ENCODE data around the gene ZNF732.
A peak's percentile ranks its signal among the peaks of the same experiment; 100 is the strongest.
"Not testable (repeated sequence)": the region's sequence is repeated elsewhere in the genome, so short reads cannot be mapped to it uniquely, and the experiment has no call there.

Gene ZNF732

DNA sequence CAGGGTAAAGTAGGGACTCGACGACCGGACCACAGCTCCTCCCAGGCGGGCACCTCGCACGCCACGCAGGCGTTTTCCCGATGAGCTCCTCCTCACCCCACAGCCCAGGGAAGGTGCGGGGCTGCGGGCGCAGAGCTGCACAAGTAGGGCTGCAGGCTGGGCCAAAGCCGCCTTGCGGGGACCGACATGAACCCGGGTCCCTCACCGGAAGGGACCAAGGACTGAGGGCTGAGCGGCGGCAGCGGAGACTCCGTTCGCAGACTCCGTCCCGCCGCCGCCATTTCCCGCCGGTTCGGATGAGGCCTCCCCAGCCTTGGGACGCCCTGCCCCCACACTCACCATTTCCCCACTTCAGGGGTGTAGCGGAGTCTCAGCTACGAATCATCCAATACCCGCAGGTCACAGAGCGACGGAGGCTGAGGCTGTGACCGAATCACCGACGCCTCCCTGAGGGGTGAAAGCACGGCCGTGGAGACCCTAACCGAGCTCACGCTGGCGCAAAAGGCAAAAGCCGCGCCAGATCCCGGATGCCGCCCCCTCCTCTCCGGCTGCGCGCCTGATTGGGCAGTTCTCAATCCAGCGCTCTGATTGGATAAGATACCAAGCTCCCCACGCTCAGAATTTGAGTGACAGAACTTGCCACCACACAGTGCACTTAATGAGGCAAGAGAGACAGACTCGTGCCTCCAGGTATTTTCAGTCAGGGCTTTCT lies at the start of gene ZNF732:
TSS of gene ZNF732 (minus strand) at position 506 of the 712 bp plus-strand sequence. CDS start at position 342, 164 bp downstream.
- in situ Hi-C loops (cut with HindIII; ENCODE audit: low pct_unique_long_range_greater_than_20kb, low sequenced_read_pairs) = no loop called here
- DNase-seq (ENCODE audit: low read depth in 1 of 2, low spot score in 1 of 2) = peak; percentile 57 to 92
- no peak for TF ChIP-seq JUND (IDR thresholded peaks at IDR 0.05; ENCODE audit: low read depth)

DNA sequence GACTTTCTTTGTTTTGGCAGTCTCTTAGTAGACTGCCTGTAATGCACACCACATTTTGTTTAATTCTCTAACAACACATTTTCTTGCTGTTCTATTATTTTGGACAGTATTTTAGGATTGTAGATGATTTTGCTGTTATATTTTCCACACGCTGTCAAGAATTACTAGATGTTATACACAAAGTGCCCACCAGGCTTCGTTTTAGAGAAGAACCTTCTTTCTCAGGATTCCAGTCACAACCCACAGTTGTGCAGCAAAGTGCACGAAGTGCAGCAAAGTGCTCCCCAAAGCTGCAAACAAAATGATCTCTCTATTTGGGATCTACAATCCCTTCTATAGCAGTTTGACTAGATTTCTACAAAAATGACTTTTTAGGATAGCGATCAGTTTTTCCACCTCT lies 34.7 kb upstream of the ZNF732 start:
- no peak for TF ChIP-seq JUND (IDR thresholded peaks at IDR 0.05; ENCODE audit: low read depth)
- in situ Hi-C loops (cut with HindIII; ENCODE audit: low pct_unique_long_range_greater_than_20kb, low sequenced_read_pairs) = no loop called here
- peak in 1 of 2 experiments; percentile 23 for DNase-seq (ENCODE audit: low read depth in 1 of 2, low spot score in 1 of 2)

DNA sequence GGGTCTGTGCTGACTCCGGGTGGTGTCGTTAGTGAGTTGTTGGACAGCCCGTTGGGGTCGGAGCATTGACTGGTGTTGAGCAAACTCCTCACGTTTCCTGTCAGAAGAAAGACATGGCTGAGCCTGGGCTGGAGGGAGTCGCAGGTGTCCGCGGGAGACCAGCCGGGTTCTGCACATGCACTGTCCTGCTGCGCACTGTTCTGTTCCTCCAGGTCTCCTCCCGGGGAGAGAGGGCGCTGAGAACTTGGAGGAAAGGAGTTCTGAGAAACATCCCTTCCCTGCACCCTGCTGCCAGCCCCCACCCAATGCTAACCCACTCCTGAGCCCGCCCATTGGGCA lies 33.5 kb upstream of the ZNF732 start:
- TF ChIP-seq JUND (IDR thresholded peaks at IDR 0.05; ENCODE audit: low read depth) = no peak
- in situ Hi-C loops (cut with HindIII; ENCODE audit: low pct_unique_long_range_greater_than_20kb, low sequenced_read_pairs) = no loop called here
- peak in 1 of 2 experiments; percentile 22 for DNase-seq (ENCODE audit: low read depth in 1 of 2, low spot score in 1 of 2)

DNA sequence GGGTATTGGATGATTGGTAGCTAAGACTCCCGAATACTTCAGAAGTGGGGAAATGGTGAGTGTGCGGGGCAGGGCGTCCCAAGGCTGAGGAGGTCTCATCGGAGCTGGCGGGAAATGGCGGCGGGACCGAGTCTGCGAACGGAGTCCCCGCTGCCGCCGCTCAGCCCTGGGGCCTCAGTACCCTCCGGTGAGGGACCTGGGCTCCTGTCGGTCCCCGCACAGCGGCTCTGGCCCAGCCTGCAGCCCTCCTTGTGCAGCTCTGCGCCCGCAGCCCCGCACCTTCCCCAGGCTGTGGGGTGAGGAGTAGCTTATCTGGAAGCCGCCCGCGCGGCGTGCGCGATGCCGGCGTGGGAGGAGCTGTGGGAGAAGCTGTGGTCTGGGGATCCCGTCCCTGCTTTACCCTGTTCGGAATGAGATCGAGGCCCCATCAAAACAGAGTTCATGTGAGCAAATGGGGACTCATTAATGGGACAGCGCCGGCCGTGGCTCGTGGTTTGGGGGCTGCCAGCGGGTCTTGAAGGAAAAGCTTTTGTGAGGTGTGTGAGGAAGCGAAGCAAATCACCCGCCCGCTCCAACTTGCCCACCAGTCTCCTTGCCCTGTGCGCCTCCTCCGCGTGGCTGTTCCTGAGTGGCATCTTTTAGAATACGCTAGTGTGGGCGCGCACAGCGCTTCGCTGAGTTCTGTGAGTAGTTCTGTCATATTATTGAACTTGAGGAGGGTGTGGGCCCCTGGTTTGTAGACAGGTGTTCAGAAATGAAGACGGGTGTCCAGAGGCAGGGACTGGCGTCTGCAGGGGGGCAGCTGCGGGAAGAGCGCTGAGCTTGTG lies 32.9 kb upstream of the ZNF732 start:
- no peak for TF ChIP-seq JUND (IDR thresholded peaks at IDR 0.05; ENCODE audit: low read depth)
- DNase-seq (ENCODE audit: low read depth in 1 of 2, low spot score in 1 of 2) = peak in 1 of 2 experiments; percentile 36
- in situ Hi-C loops (cut with HindIII; ENCODE audit: low pct_unique_long_range_greater_than_20kb, low sequenced_read_pairs) = no loop called here

DNA sequence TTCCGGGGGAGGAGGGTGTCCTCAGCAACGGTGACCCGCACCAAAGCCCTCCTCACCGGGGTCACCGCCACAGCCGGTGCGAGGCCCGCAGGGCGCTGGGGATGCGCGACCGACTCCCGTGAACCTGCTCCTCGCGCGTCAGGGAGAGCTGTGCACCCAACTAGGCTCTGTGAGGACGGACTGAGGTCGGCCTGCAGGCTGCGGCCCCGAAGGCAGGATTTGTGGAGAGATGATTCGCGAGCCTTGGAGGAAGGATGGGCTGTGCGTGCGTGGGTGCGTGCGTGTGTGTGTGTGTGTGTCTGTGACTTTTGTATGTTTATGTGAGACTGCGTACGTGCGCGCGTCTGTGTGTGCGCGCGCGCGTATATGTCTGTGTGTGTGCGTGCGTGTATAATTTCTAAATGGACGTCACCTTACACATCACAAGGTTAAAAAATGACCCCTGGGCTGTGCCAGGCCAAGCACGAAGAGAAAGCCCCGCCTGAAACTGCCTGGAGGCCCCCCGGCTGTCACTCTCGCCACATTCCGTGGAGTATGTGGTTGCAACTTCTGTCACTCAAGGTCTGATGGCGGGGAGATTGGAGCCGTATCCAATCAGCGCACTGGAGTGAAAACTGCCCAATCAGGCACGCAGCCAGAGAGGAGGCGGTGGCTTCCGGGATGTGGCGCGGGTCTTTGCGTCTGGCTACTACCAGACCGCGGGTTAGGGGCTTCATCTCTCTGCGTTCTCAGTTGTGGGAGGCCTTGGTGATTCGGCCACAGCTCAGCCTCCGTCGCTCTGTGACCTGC lies 32.1 kb upstream of the ZNF732 start, which contains the start of gene ZNF141:
TSS of gene ZNF141 (plus strand) at position 672 of the 789 bp plus-strand sequence. CDS start 170 bp downstream, outside the sequence.
- peak; percentile 99 for DNase-seq (ENCODE audit: low read depth in 1 of 2, low spot score in 1 of 2)
- no peak for TF ChIP-seq JUND (IDR thresholded peaks at IDR 0.05; ENCODE audit: low read depth)
- in situ Hi-C loops (cut with HindIII; ENCODE audit: low pct_unique_long_range_greater_than_20kb, low sequenced_read_pairs) = no loop called here

DNA sequence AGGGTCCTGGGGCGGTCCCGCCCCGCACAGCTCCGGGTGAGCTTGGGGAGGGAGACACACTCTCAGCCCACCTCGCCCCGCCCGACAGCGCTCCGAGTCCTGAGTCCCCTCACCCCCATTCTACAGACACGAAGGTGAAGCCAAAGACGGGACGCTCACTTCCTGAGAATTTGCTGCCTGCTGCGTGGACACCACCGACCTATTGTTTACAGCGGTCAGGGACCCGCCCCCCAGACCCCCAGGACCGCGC lies 31.5 kb upstream of the ZNF732 start:
- no peak for TF ChIP-seq JUND (IDR thresholded peaks at IDR 0.05; ENCODE audit: low read depth)
- in situ Hi-C loops (cut with HindIII; ENCODE audit: low pct_unique_long_range_greater_than_20kb, low sequenced_read_pairs) = no loop called here
- DNase-seq (ENCODE audit: low read depth in 1 of 2, low spot score in 1 of 2) = no peak

DNA sequence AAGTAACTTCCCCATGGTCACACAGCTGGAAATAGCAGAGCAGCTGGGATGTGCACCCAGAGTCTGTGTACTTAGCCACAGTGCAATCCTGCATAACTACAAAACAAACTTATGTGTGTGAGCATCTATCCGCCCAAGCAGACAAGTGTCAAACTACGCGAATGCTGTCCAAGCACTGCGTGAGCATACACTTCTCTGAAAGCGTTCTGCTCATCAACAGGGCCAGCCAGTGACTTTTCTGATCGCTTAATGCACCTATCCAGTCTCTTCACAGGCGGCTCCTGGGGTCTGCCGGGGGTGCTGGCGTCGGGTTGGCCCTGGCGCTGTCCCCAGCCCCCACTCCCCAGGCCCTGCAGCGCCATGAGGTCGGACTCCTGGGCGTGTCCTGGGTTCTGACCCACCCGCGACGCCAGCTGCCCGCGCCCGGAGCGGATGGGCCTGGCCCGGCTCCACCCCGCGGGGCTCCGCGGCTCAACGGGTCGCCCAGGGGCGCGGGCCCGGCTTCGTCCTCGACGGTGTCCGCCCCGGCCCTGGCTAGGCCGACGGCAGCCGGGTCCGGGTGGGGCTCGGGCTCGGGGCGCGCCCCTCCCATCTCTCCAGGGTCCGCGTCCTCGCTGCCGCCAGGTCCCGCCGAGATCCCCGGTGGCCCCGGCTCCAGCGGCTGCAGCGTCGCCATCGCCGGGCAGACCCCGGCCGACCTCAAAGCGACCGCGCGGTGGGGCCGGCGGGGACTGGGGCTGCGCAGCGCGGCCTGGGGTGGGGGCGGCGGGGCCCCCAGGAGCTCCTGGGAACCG lies 31.0 kb upstream of the ZNF732 start:
- peak; percentile 15 to 23 for DNase-seq (ENCODE audit: low read depth in 1 of 2, low spot score in 1 of 2)
- in situ Hi-C loops (cut with HindIII; ENCODE audit: low pct_unique_long_range_greater_than_20kb, low sequenced_read_pairs) = no loop called here
- no peak for TF ChIP-seq JUND (IDR thresholded peaks at IDR 0.05; ENCODE audit: low read depth)

DNA sequence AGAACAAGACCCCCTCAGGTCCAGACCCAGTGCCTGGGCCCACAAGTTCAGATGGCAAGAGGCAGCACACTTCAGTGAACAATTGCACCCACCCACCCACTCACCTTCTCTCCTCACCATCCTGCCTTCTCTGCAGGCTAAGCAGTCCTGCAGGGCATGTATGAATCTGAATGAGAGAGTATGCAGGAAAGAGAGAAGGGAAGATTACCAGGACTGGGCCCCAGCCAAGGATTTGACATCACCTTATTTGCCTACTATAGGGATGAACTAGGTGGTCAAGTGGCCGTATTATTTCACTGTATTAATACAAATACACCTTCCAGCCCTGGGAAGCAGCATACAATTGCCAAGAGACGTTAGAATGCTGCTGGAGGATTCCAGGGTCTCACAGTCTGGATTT lies 30.2 kb upstream of the ZNF732 start:
- no peak for TF ChIP-seq JUND (IDR thresholded peaks at IDR 0.05; ENCODE audit: low read depth)
- in situ Hi-C loops (cut with HindIII; ENCODE audit: low pct_unique_long_range_greater_than_20kb, low sequenced_read_pairs) = no loop called here
- DNase-seq (ENCODE audit: low read depth in 1 of 2, low spot score in 1 of 2) = no peak

DNA sequence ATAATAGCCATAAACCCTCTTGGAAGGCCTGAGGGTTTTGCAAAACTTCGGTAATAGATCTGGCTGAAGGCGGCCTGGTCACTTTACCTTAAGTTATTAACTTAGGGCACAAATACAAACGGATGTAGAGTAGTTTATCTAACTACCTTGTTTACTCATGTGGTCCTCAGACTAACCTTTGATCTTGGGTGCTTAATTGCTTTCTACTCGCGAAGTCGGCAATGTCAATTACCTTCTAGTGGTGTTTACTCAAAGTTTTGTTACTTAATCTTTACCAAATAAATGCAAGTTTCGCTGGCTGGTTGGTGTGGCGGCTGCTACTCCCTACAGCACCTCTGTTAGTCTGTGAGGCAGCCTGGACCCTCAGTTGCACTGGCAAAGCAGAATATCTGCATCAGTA lies 23.5 kb upstream of the ZNF732 start:
- no peak for TF ChIP-seq JUND (IDR thresholded peaks at IDR 0.05; ENCODE audit: low read depth)
- in situ Hi-C loops (cut with HindIII; ENCODE audit: low pct_unique_long_range_greater_than_20kb, low sequenced_read_pairs) = no loop called here
- DNase-seq (ENCODE audit: low read depth in 1 of 2, low spot score in 1 of 2) = no peak

DNA sequence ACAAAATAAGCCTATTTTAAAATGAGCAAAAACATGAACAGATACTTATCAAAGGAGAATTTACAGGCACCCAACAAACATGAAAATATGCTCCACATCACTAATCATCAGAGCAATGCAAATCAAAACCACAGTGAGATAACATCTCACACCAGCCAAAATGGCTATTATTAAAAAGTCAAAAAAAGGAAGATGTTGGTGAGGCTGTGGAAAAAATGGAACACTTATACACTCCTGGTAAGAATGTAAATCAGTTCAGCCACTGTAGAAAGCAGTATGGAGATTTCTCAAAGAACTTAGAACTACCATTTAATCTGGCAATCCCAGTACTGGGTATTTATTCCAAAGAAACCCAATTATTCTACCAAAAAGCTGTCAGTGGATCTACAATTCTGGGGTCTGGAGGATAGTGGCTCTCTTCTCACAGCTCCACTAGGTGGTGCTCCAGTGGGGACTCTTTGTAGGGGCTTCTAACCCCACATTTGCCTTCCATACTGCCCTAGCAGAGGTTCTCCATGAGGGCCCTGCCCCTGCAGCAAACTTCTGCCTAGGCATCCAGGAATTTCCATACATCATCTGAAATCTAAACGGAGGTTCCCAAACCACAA lies 9.1 kb upstream of the ZNF732 start:
- in situ Hi-C loops (cut with HindIII; ENCODE audit: low pct_unique_long_range_greater_than_20kb, low sequenced_read_pairs) = no loop called here
- no peak for TF ChIP-seq JUND (IDR thresholded peaks at IDR 0.05; ENCODE audit: low read depth)
- no peak for DNase-seq (ENCODE audit: low read depth in 1 of 2, low spot score in 1 of 2)

DNA sequence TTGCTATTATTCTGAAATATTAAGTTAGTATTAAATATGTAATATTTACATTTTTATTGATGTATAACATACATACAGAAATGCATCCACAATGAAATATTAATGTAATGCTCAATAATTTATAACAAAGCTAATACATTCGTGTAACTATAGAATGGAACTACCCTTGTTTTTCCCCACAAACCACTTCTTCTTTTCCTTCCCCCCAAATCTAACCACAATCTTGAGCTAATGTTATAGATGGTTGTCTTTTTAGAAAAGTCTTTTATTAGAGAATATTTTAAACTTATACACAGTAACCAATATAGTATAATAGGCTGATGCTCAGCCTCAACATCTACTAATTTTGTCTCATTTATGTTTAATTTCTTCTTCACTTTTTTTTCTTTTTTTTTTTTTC lies 4.5 kb upstream of the ZNF732 start:
- no peak for TF ChIP-seq JUND (IDR thresholded peaks at IDR 0.05; ENCODE audit: low read depth)
- in situ Hi-C loops (cut with HindIII; ENCODE audit: low pct_unique_long_range_greater_than_20kb, low sequenced_read_pairs) = no loop called here
- no peak for DNase-seq (ENCODE audit: low read depth in 1 of 2, low spot score in 1 of 2)

DNA sequence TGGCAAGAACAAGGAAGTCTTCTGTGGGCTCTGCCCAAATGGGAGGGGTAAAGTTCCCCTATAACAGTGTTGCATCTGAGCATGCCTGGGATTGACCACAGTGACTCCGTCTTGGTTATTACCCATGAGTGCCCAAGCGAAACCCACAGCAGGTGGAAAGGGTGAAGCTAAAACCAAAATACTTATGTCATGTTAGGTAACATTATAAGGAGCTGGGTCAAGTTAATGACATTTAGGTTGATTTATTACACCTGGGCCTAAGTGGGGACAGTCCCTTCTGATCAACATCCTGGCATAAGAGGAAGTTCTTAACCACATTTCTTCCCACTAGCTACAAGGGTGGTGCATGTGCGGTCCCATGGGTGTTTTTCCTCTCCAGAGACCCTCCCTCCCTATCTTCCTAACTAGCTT lies 1.3 kb upstream of the ZNF732 start:
- no peak for TF ChIP-seq JUND (IDR thresholded peaks at IDR 0.05; ENCODE audit: low read depth)
- in situ Hi-C loops (cut with HindIII; ENCODE audit: low pct_unique_long_range_greater_than_20kb, low sequenced_read_pairs) = no loop called here
- no peak for DNase-seq (ENCODE audit: low read depth in 1 of 2, low spot score in 1 of 2)

DNA sequence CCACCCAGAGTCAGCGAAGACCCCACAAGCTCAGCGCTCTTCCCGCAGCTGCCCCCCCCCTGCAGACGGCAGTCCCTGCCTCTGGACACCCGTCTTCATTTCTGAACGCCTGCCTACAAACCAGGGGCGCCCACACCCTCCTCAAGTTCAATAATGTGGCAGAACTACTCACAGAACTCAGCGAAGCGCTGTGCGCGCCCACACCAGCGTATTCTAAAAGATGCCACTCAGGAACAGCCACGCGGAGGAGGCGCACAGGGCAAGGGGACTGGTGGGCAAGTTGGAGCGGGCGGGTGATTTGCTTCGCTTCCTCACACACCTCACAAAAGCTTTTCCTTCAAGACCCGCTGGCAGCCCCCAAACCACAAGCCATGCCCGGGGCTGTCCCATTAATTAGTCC lies 758 bp downstream of the ZNF732 start:
- in situ Hi-C loops (cut with HindIII; ENCODE audit: low pct_unique_long_range_greater_than_20kb, low sequenced_read_pairs) = not testable (repeated sequence)

More for the DNA sequence above, 758 bp downstream of the ZNF732 start:
- not testable (repeated sequence) for DNase-seq (ENCODE audit: low read depth in 1 of 2, low spot score in 1 of 2)

Measured in T47D (cell line).